ENCODE results near the gene IL17RD. TPM values are rescaled to one million over a fixed set of nuclear protein-coding genes. Genes with fewer than 3 reads are reported as not detected.

IL17RD gene
- polyA plus RNA-seq, 3 donors: not detected

- Histone ChIP-seq H3K4me2 (replicated peaks; ENCODE audit: extremely low read depth, low read length, poor library complexity, severe bottlenecking) (peak overlapping the region; percentile 80), H3K79me2 (ENCODE audit: insufficient read depth, low read length) (no peaks in the 10 kb centered on the region), H3K9me3 (replicated peaks in 1 of 2; ENCODE audit: control insufficient read depth in 1 of 2, insufficient read depth in 1 of 2, low read length in 2 of 2) (no peaks in the 10 kb centered on the region), H3K4me3 (replicated peaks in 1 of 3; ENCODE audit: low read depth in 2 of 3, low read length in 3 of 3) (peak overlapping the region; percentile 9 to 73 (median 42)), H3K27ac (ENCODE audit: low read depth in 1 of 2, low read length in 2 of 2) (no peak overlapping the region), H2AFZ (ENCODE audit: insufficient read depth, low read depth, low read length, poor library complexity, severe bottlenecking) (peak overlapping the region; percentile 44), H3K36me3 (replicated peaks in 1 of 2; ENCODE audit: control insufficient read depth in 1 of 2, insufficient read depth in 2 of 2, low read length in 2 of 2) (no peaks in the 10 kb centered on the region), H3K9ac (ENCODE audit: insufficient read depth, low read length, poor library complexity, severe bottlenecking) (peak overlapping the region; percentile 24), H4K20me1 (ENCODE audit: insufficient read depth, low read length) (no peaks in the 10 kb centered on the region), H3K4me1 (ENCODE audit: control insufficient read depth in 1 of 2, insufficient read depth in 2 of 2, low read length in 2 of 2) (peaks cover 28 to 30% of the 10 kb centered on the region in 2 donors), H3K27me3 (ENCODE audit: control insufficient read depth in 2 of 2, insufficient read depth in 2 of 2, low read length in 2 of 2) (peaks cover 28 to 43% of the 10 kb centered on the region in 2 donors)
- H3K27me3 Mint-ChIP-seq (ENCODE audit: low read depth in 3 of 3): peaks cover 36 to 45% (median 41%) of the 10 kb centered on the region in 3 donors
- intact Hi-C loops (cut with micrococcal nuclease): no loop called here
- TF ChIP-seq CTCF (IDR thresholded peaks at IDR 0.05): peak; percentile 96
- H3K4me3 Mint-ChIP-seq: peak overlapping the region; percentile 73 to 78
- no peaks in the 10 kb centered on the region for H3K36me3 Mint-ChIP-seq
- 4% methylated on average over 40 of the region's 40 CpGs for WGBS (ENCODE audit: insufficient coverage)
- H3K9me3 Mint-ChIP-seq: peaks cover 0 to 5% (median 1%) of the 10 kb centered on the region in 7 donors
- peaks cover 31% of the 10 kb centered on the region for H3K4me1 Mint-ChIP-seq
- peak overlapping the region in 1 of 7 donors; percentile 5 for H3K27ac Mint-ChIP-seq
- peak; percentile 38 to 76 (median 72) for DNase-seq
These were observed 4.9 kb upstream of the IL17RD start for GRCh38 chr3:57169872-57170623.

DNA sequence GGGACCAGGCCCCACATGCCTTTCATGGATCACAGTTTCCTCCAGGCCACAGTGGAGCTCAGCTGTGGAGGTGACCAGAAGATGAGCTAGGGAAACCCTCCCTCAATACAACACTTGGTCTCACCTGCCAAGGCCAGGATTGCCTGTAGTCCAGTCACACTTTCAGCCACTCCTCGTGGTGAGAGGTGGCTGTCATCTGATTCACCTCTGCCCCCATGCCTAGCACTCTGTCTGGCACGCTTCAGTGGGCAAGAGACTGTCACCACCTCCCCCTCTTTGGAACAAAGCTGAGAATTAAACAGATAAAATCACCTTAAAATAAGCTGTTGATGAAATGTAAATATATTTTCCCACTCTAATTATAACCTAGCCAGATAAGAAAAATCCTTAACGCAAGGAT is 4.0 kb upstream of the IL17RD start:
- no peak overlapping the region for H3K4me2 ChIP-seq (replicated peaks; ENCODE audit: extremely low read depth, low read length, poor library complexity, severe bottlenecking)
- H3K36me3 Mint-ChIP-seq: peaks cover 0 to 3% of the 10 kb centered on the region in 2 donors
- peaks cover 27 to 30% of the 10 kb centered on the region in 2 donors for H3K4me1 ChIP-seq (ENCODE audit: control insufficient read depth in 1 of 2, insufficient read depth in 2 of 2, low read length in 2 of 2)
- H3K27ac Mint-ChIP-seq: no peak overlapping the region
- DNase-seq: no peak
- no peaks in the 10 kb centered on the region for H4K20me1 ChIP-seq (ENCODE audit: insufficient read depth, low read length)
- peaks cover 26% of the 10 kb centered on the region for H3K4me1 Mint-ChIP-seq
- no peak overlapping the region for H3K9ac ChIP-seq (ENCODE audit: insufficient read depth, low read length, poor library complexity, severe bottlenecking)
- H3K9me3 Mint-ChIP-seq: peaks cover 0 to 9% (median 5%) of the 10 kb centered on the region in 7 donors
- peaks cover 44 to 55% (median 47%) of the 10 kb centered on the region in 3 donors for H3K27me3 Mint-ChIP-seq (ENCODE audit: low read depth in 3 of 3)
- intact Hi-C loops (cut with micrococcal nuclease): no loop called here
- TF ChIP-seq CTCF (IDR thresholded peaks at IDR 0.05): no peak
- 20% methylated on average over 1 of the region's 3 CpGs for WGBS (ENCODE audit: insufficient coverage)
- H3K27ac ChIP-seq (ENCODE audit: low read depth in 1 of 2, low read length in 2 of 2): no peak overlapping the region
- H3K4me3 Mint-ChIP-seq: peak overlapping the region in 1 of 2 donors; percentile 62
- no peak overlapping the region for H3K4me3 ChIP-seq (replicated peaks in 1 of 3; ENCODE audit: low read depth in 2 of 3, low read length in 3 of 3)
- no peaks in the 10 kb centered on the region for H3K79me2 ChIP-seq (ENCODE audit: insufficient read depth, low read length)
- no peaks in the 10 kb centered on the region for H3K36me3 ChIP-seq (replicated peaks in 1 of 2; ENCODE audit: control insufficient read depth in 1 of 2, insufficient read depth in 2 of 2, low read length in 2 of 2)
- no peak overlapping the region for H2AFZ ChIP-seq (ENCODE audit: insufficient read depth, low read depth, low read length, poor library complexity, severe bottlenecking)
- peaks cover 0 to 2% of the 10 kb centered on the region in 2 donors for H3K9me3 ChIP-seq (replicated peaks in 1 of 2; ENCODE audit: control insufficient read depth in 1 of 2, insufficient read depth in 1 of 2, low read length in 2 of 2)
- H3K27me3 ChIP-seq (ENCODE audit: control insufficient read depth in 2 of 2, insufficient read depth in 2 of 2, low read length in 2 of 2): peaks cover 37 to 50% of the 10 kb centered on the region in 2 donors

Measured in CD14-positive monocyte (primary cell).